HEK293 (cell line): ENCODE data around the gene NDUFC2.

Experiments used
- BCL11B ChIP-seq: fragments of 450-650 bp; formaldehyde crosslinking; IDR thresholded peaks from 2 replicates; pipeline ENCODE4 v1.5.1; 2016; ENCODE audit warnings: low read depth, missing biosample characterization, missing genetic modification characterization
- HIC1 ChIP-seq: fragments of 450-650 bp; formaldehyde crosslinking; IDR thresholded peaks from 2 replicates; pipeline ENCODE4 v1.5.1; 2016; ENCODE audit warnings: missing biosample characterization, missing genetic modification characterization
- IKZF3 ChIP-seq: fragments of 450-650 bp; IDR thresholded peaks from 2 replicates; pipeline ENCODE4 v1.5.0; 2018; ENCODE audit warnings: missing biosample characterization, mild to moderate bottlenecking, missing genetic modification characterization, moderate library complexity
- KLF8 ChIP-seq: fragments of 450-650 bp; formaldehyde crosslinking; IDR thresholded peaks from 2 replicates; pipeline ENCODE4 v1.5.1; 2016; ENCODE audit warnings: missing biosample characterization, missing genetic modification characterization
- OVOL3 ChIP-seq: fragments of 450-650 bp; formaldehyde crosslinking; IDR thresholded peaks from 2 replicates; pipeline ENCODE4 v1.5.1; 2016; ENCODE audit warnings: missing biosample characterization, missing genetic modification characterization
- PRDM10 ChIP-seq: fragments of 450-650 bp; formaldehyde crosslinking; IDR thresholded peaks from 2 replicates; pipeline ENCODE4 v1.5.1; 2016; ENCODE audit warnings: missing biosample characterization, missing genetic modification characterization
- SCRT1 ChIP-seq: fragments of 450-650 bp; formaldehyde crosslinking; IDR thresholded peaks from 2 replicates; pipeline ENCODE4 v1.5.1; 2016; ENCODE audit warnings: missing biosample characterization, missing genetic modification characterization, borderline replicate concordance
- WT1 ChIP-seq: fragments of 450-650 bp; formaldehyde crosslinking; IDR thresholded peaks from 2 replicates; pipeline ENCODE4 v1.5.1; 2016; ENCODE audit warnings: missing biosample characterization, missing genetic modification characterization
- YY2 ChIP-seq: fragments of 450-650 bp; formaldehyde crosslinking; IDR thresholded peaks from 2 replicates; pipeline ENCODE4 v1.5.1; 2016; ENCODE audit warnings: missing biosample characterization, missing genetic modification characterization
- ZBTB26 ChIP-seq: fragments of 450-650 bp; formaldehyde crosslinking; optimal IDR thresholded peaks from 2 replicates; pipeline ENCODE3; 2016; ENCODE audit warnings: missing biosample characterization, mild to moderate bottlenecking, missing genetic modification characterization
- ZFP69B ChIP-seq: fragments of 450-650 bp; formaldehyde crosslinking; IDR thresholded peaks from 2 replicates; pipeline ENCODE4 v1.5.1; 2016; ENCODE audit warnings: missing biosample characterization, missing genetic modification characterization
- ZIC2 ChIP-seq: fragments of 450-650 bp; formaldehyde crosslinking; IDR thresholded peaks from 2 replicates; pipeline ENCODE4 v1.5.1; 2016; ENCODE audit warnings: missing biosample characterization, missing genetic modification characterization
- ZNF157 ChIP-seq: fragments of 450-650 bp; formaldehyde crosslinking; IDR thresholded peaks from 2 replicates; pipeline ENCODE4 v1.5.1; 2016; ENCODE audit warnings: missing biosample characterization, missing genetic modification characterization
- ZNF19 ChIP-seq: fragments of 450-650 bp; formaldehyde crosslinking; IDR thresholded peaks from 2 replicates; pipeline ENCODE4; 2016; ENCODE audit warnings: missing biosample characterization, missing genetic modification characterization, low read depth
- ZNF2 ChIP-seq: fragments of 450-650 bp; formaldehyde crosslinking; IDR thresholded peaks from 2 replicates; pipeline ENCODE4 v1.5.1; 2016; ENCODE audit warnings: missing biosample characterization, missing genetic modification characterization
- ZNF221 ChIP-seq: fragments of 450-650 bp; formaldehyde crosslinking; IDR thresholded peaks from 2 replicates; pipeline ENCODE4 v1.5.1; 2017; ENCODE audit warnings: missing biosample characterization, missing genetic modification characterization, borderline replicate concordance
- ZNF24 ChIP-seq: fragments of 450-650 bp; formaldehyde crosslinking; IDR thresholded peaks from 2 replicates; pipeline ENCODE4 v1.5.1; 2016; ENCODE audit warnings: missing biosample characterization, missing genetic modification characterization
- ZNF248 ChIP-seq: fragments of 450-650 bp; formaldehyde crosslinking; IDR thresholded peaks from 2 replicates; pipeline ENCODE4 v1.5.1; 2017; ENCODE audit warnings: missing biosample characterization, missing genetic modification characterization
- ZNF26 ChIP-seq: fragments of 450-650 bp; formaldehyde crosslinking; IDR thresholded peaks from 2 replicates; pipeline ENCODE4 v1.5.1; 2016; ENCODE audit warnings: missing biosample characterization, missing genetic modification characterization
- ZNF274 ChIP-seq, 2 experiments: fragments of 200-500 bp in 1 of 2; fragments of 450-650 bp in 1 of 2; sonication (Bioruptor generic) in 1 of 2; formaldehyde crosslinking in 1 of 2; IDR thresholded peaks; 2 replicates each; pipeline versions ENCODE4 v1.5.1 to v1.6.1; 2014 to 2016; ENCODE audit warnings: borderline replicate concordance in 1 of 2, inconsistent platforms in 1 of 2, low read length in 1 of 2, missing biosample characterization in 1 of 2, missing genetic modification characterization in 1 of 2
- ZNF350 ChIP-seq: fragments of 450-650 bp; formaldehyde crosslinking; IDR thresholded peaks from 2 replicates; pipeline ENCODE4 v1.5.0; 2017; ENCODE audit warnings: missing biosample characterization, mild to moderate bottlenecking, missing genetic modification characterization
- ZNF366 ChIP-seq: fragments of 450-650 bp; formaldehyde crosslinking; conservative IDR thresholded peaks from 2 replicates; pipeline ENCODE4 v1.5.1; 2016; ENCODE audit warnings: missing biosample characterization, missing genetic modification characterization
- ZNF473 ChIP-seq: fragments of 450-650 bp; formaldehyde crosslinking; IDR thresholded peaks from 2 replicates; pipeline ENCODE4 v1.5.1; 2017; ENCODE audit warnings: missing biosample characterization, missing genetic modification characterization
- ZNF48 ChIP-seq: fragments of 450-650 bp; formaldehyde crosslinking; IDR thresholded peaks from 2 replicates; pipeline ENCODE4 v1.5.1; 2016; ENCODE audit warnings: missing biosample characterization, missing genetic modification characterization
- ZNF529 ChIP-seq: fragments of 450-650 bp; formaldehyde crosslinking; IDR thresholded peaks from 2 replicates; pipeline ENCODE4 v1.5.1; 2017; ENCODE audit warnings: missing genetic modification characterization, missing biosample characterization; ENCODE audit not compliant: insufficient replicate concordance
- ZNF558 ChIP-seq: fragments of 450-650 bp; formaldehyde crosslinking; IDR thresholded peaks from 2 replicates; pipeline ENCODE4 v1.5.1; 2016; ENCODE audit warnings: missing biosample characterization, missing genetic modification characterization
- ZNF580 ChIP-seq: fragments of 450-650 bp; formaldehyde crosslinking; IDR thresholded peaks from 2 replicates; pipeline ENCODE4 v1.5.1; 2016; ENCODE audit warnings: missing biosample characterization, missing genetic modification characterization
- ZNF707 ChIP-seq: fragments of 450-650 bp; formaldehyde crosslinking; IDR thresholded peaks from 2 replicates; pipeline ENCODE4 v1.5.1; 2016; ENCODE audit warnings: missing biosample characterization, missing genetic modification characterization
- ZNF777 ChIP-seq: fragments of 450-650 bp; formaldehyde crosslinking; IDR thresholded peaks from 2 replicates; pipeline ENCODE4 v1.5.1; 2017; ENCODE audit warnings: missing biosample characterization, missing genetic modification characterization, borderline replicate concordance
- ZSCAN16 ChIP-seq: fragments of 450-650 bp; formaldehyde crosslinking; IDR thresholded peaks from 2 replicates; pipeline ENCODE4 v1.5.1; 2016; ENCODE audit warnings: missing biosample characterization, missing genetic modification characterization
- ZSCAN30 ChIP-seq: fragments of 450-650 bp; IDR thresholded peaks from 2 replicates; pipeline ENCODE4 v1.5.1; 2018; ENCODE audit warnings: missing biosample characterization, mild to moderate bottlenecking, missing genetic modification characterization, moderate library complexity

NDUFC2 gene

GRCh38 chr11:78079232-78080083, at the start of gene NDUFC2 (continued):
- TF ChIP-seq ZNF366 (tag by site-specific recombination): no peak; the same call in 1 of the 2 replicates
- no peak for TF ChIP-seq HIC1 (tag by site-specific recombination)
- TF ChIP-seq IKZF3 (tag by site-specific recombination): 0 out of 2 replicates have a peak, but pooled peaks have one; percentile 49
- no peak for TF ChIP-seq ZNF473
- TF ChIP-seq ZSCAN30 (tag by site-specific recombination): peak; percentile 90; the same call in 1 of the 2 replicates
- TF ChIP-seq ZNF157: no peak
- no peak for TF ChIP-seq ZNF558 (tag by site-specific recombination)
- peak; percentile 30; the same call in 1 of the 2 replicates for TF ChIP-seq PRDM10
- 0 out of 2 replicates have a peak, but pooled peaks have one; percentile 32 for TF ChIP-seq ZNF221 (tag by site-specific recombination)
- peak; percentile 78; the same call in 1 of the 2 replicates for TF ChIP-seq SCRT1 (tag by site-specific recombination)
- no peak for TF ChIP-seq ZNF707
- TF ChIP-seq ZNF248 (tag by site-specific recombination): no peak
- TF ChIP-seq ZIC2 (tag by site-specific recombination): peak; percentile 24; the same call in 1 of the 2 replicates
- TF ChIP-seq ZNF350 (tag by site-specific recombination): no peak
- TF ChIP-seq ZNF580 (tag by site-specific recombination): peak; percentile 88
- no peak for TF ChIP-seq ZNF274 (IDR thresholded peaks at IDR 0.05; ENCODE audit: low read length)
- no peak for TF ChIP-seq ZNF274 (tag by site-specific recombination; IDR thresholded peaks at IDR 0.05; ENCODE audit: borderline replicate concordance)
- TF ChIP-seq ZNF26 (tag by site-specific recombination): no peak
- TF ChIP-seq ZNF48 (tag by site-specific recombination): no peak
- TF ChIP-seq ZBTB26 (tag by site-specific recombination): peak; percentile 92
- peak; percentile 83; the same call in 1 of the 2 replicates for TF ChIP-seq ZNF24 (tag by site-specific recombination)
- TF ChIP-seq WT1 (tag by site-specific recombination): peak; percentile 44; the same call in 1 of the 2 replicates
- peak; percentile 61; the same call in 1 of the 2 replicates for TF ChIP-seq BCL11B (tag by site-specific recombination)
- TF ChIP-seq ZFP69B (tag by site-specific recombination): peak; percentile 78
- no peak for TF ChIP-seq ZNF19 (tag by site-specific recombination)
- TF ChIP-seq ZSCAN16 (tag by site-specific recombination): peak; percentile 63; the same call in 1 of the 2 replicates
- TF ChIP-seq ZNF777 (tag by site-specific recombination): peak; percentile 83; the same call in 1 of the 2 replicates
- TF ChIP-seq OVOL3: peak; percentile 83
- TF ChIP-seq ZNF529: no peak
- peak; percentile 79 for TF ChIP-seq KLF8 (tag by site-specific recombination)
- peak; percentile 81 for TF ChIP-seq ZNF2 (tag by site-specific recombination)
- TF ChIP-seq YY2 (tag by site-specific recombination): no peak
